GM12878 (cell line): ENCODE measurements around the gene NBEA. TPM values are rescaled to one million over a fixed set of nuclear protein-coding genes. Genes with fewer than 3 reads are reported as not detected.

Experiments
- ATAC-seq: fragments of 200-7000 bp; cut with Tn5 transposase; 3 replicates; pipeline ENCODE4 v1.9.1; 2020; ENCODE audit warnings: mild to moderate bottlenecking, moderate library complexity
- BruUV-seq: library from RNA; stranded (reverse); fragments of 400-500 nt; replicated peaks from 2 replicates; lab custom pipeline; 2021; lab: Mats Ljungman, UMichigan
- CTCF ChIA-PET: fragments of 300-600 bp; sonication (Branson Sonifier 250); formaldehyde crosslinking; extraction: SDS; loops from one replicate; lab custom pipeline; 2021; ENCODE audit warnings: inconsistent platforms; lab: Yijun Ruan, JAX
- POLR2A ChIA-PET: fragments of 350-600 bp; formaldehyde crosslinking; extraction: SDS; loops from one replicate; lab custom pipeline; 2021; ENCODE audit warnings: inconsistent platforms; lab: Charles Lee
- RAD21 ChIA-PET: fragments of 300-600 bp; sonication (Branson Sonifier 250); formaldehyde crosslinking; loops from one replicate; lab custom pipeline; 2023; ENCODE audit warnings: antibody characterized with exemption; ENCODE audit not compliant: unreplicated experiment; lab: Charles Lee
- SMC1A ChIA-PET: fragments of 300-600 bp; sonication (Branson Sonifier 250); formaldehyde crosslinking; loops from one replicate; lab custom pipeline; 2023; ENCODE audit not compliant: unreplicated experiment, uncharacterized antibody; lab: Charles Lee
- DNase-seq: peaks from one replicate; pipeline ENCODE4 v3.0.0-alpha.2; 2011; ENCODE audit warnings: low read depth, low spot score
- FAIRE-seq: peaks from 3 replicates; lab custom pipeline; 2011; peaks lifted over from hg19 to GRCh38; lab: Jason Lieb, UNC
- H2AFZ ChIP-seq: 2 replicates; pipeline ENCODE4 v1.6.0; 2011; ENCODE audit warnings: low read depth, low read length, control low read depth; ENCODE audit not compliant: control insufficient read depth
- H3K27ac ChIP-seq: 2 replicates; pipeline ENCODE4 v1.5.1; 2011; ENCODE audit warnings: control low read depth; ENCODE audit not compliant: control insufficient read depth, insufficient read depth
- H3K27me3 ChIP-seq, 2 experiments: replicated peaks in 1 of 2; 2 replicates each; pipeline versions ENCODE4 v1.6.0 to v1.6.1; 2011; ENCODE audit warnings: low read length in 1 of 2; ENCODE audit not compliant: control insufficient read depth in 2 of 2, insufficient read depth in 2 of 2
- H3K36me3 ChIP-seq, 2 experiments: 2 replicates each; pipeline ENCODE4 v1.5.1; 2011; ENCODE audit warnings: low read length in 1 of 2; ENCODE audit not compliant: control insufficient read depth in 2 of 2, insufficient read depth in 2 of 2
- H3K4me1 ChIP-seq: 2 replicates; pipeline ENCODE4 v1.6.1; 2011; ENCODE audit warnings: mild to moderate bottlenecking, low read length, moderate library complexity, mixed read lengths; ENCODE audit not compliant: control insufficient read depth, insufficient read depth
- H3K4me2 ChIP-seq: 2 replicates; pipeline ENCODE4 v1.6.0; 2011; ENCODE audit warnings: control low read depth; ENCODE audit not compliant: control insufficient read depth, insufficient read depth
- H3K4me3 ChIP-seq: fragments of 200-600 bp; sonication (generic); 2 replicates; pipeline ENCODE4 v1.5.1; 2016
- H3K79me2 ChIP-seq: 2 replicates; pipeline ENCODE4 v1.6.0; 2011; ENCODE audit warnings: low read length; ENCODE audit not compliant: control insufficient read depth, insufficient read depth
- H3K9ac ChIP-seq: 2 replicates; pipeline ENCODE4 v1.8.0; 2011; ENCODE audit warnings: low read length, control low read depth, mixed read lengths; ENCODE audit not compliant: control insufficient read depth, insufficient read depth
- H3K9me3 ChIP-seq: replicated peaks from 3 replicates; pipeline ENCODE4 v1.5.1; 2011; ENCODE audit warnings: mild to moderate bottlenecking, low read length; ENCODE audit not compliant: control insufficient read depth, insufficient read depth
- H4K20me1 ChIP-seq: 2 replicates; pipeline ENCODE4 v1.6.0; 2011; ENCODE audit not compliant: control insufficient read depth, insufficient read depth
- E4F1 ChIP-seq: fragments of 450-650 bp; IDR thresholded peaks from 2 replicates; pipeline ENCODE4 v1.6.1; 2018; ENCODE audit warnings: borderline replicate concordance, mild to moderate bottlenecking; ENCODE audit not compliant: partially characterized antibody
- EP300 ChIP-seq, 2 experiments: fragments of 150-350 bp in 1 of 2; IDR thresholded peaks; 2 replicates each; pipeline ENCODE4 v1.6.1; 2011 to 2012; ENCODE audit warnings: low read depth in 2 of 2, low read length in 2 of 2, borderline replicate concordance in 1 of 2, improper control_type of control experiment in 1 of 2, inconsistent platforms in 1 of 2; ENCODE audit not compliant: control insufficient read depth in 1 of 2
- HDAC2 ChIP-seq: fragments of 200-600 bp; sonication (generic); IDR thresholded peaks from 2 replicates; pipeline ENCODE4 v1.6.1; 2017
- MEF2A ChIP-seq: IDR thresholded peaks from 2 replicates; pipeline ENCODE4 v1.6.1; 2011; ENCODE audit warnings: low read depth, mild to moderate bottlenecking, low read length, moderate library complexity; ENCODE audit not compliant: insufficient read depth
- MXI1 ChIP-seq: fragments of 150-350 bp; IDR thresholded peaks from 2 replicates; pipeline ENCODE4 v1.6.1; 2011; ENCODE audit warnings: low read depth, mild to moderate bottlenecking, inconsistent platforms, low read length, improper control_type of control experiment
- PAX8 ChIP-seq: fragments of 450-650 bp; IDR thresholded peaks from 2 replicates; pipeline ENCODE4 v1.6.1; 2017; ENCODE audit warnings: mild to moderate bottlenecking, moderate library complexity
- PBX3 ChIP-seq: IDR thresholded peaks from 2 replicates; pipeline ENCODE4 v1.6.1; 2011; ENCODE audit warnings: mild to moderate bottlenecking, low read depth, low read length, moderate library complexity; ENCODE audit not compliant: insufficient replicate concordance
- POLR2A ChIP-seq: IDR thresholded peaks from 2 replicates; pipeline ENCODE4 v1.6.1; 2011; ENCODE audit warnings: low read depth, mild to moderate bottlenecking, low read length
- RAD51 ChIP-seq: fragments of 450-650 bp; IDR thresholded peaks from 2 replicates; pipeline ENCODE4 v1.6.1; 2016; ENCODE audit warnings: moderate library complexity, mild to moderate bottlenecking, inconsistent platforms
- RBBP5 ChIP-seq: fragments of 200-600 bp; sonication (generic); conservative IDR thresholded peaks from 2 replicates; pipeline ENCODE4 v1.6.1; 2016
- RFX5 ChIP-seq: IDR thresholded peaks from 2 replicates; pipeline ENCODE4 v1.6.1; 2011; ENCODE audit warnings: low read depth, low read length, improper control_type of control experiment
- SUPT20H ChIP-seq: IDR thresholded peaks from 2 replicates; pipeline ENCODE4 v1.6.1; 2011; ENCODE audit warnings: low read depth, mild to moderate bottlenecking, low read length, moderate library complexity, borderline replicate concordance; ENCODE audit not compliant: control insufficient read depth
- TARDBP ChIP-seq: IDR thresholded peaks from 2 replicates; pipeline ENCODE4 v1.6.1; 2016; ENCODE audit warnings: borderline replicate concordance
- WRNIP1 ChIP-seq: IDR thresholded peaks from 2 replicates; pipeline ENCODE4 v1.6.1; 2011; ENCODE audit warnings: low read depth, low read length, improper control_type of control experiment, borderline replicate concordance
- ZNF217 ChIP-seq: fragments of 450-650 bp; IDR thresholded peaks from 2 replicates; pipeline ENCODE4 v1.6.1; 2017; ENCODE audit warnings: antibody characterized with exemption, mild to moderate bottlenecking
- ZNF24 ChIP-seq: fragments of 450-650 bp; IDR thresholded peaks from 2 replicates; pipeline ENCODE4 v1.6.1; 2017; ENCODE audit warnings: antibody characterized with exemption, mild to moderate bottlenecking
- ZSCAN29 ChIP-seq: fragments of 450-650 bp; IDR thresholded peaks from 2 replicates; pipeline ENCODE4 v1.6.1; 2017; ENCODE audit warnings: mild to moderate bottlenecking, moderate library complexity
- WGBS: methylation state at CpG from one replicate; pipeline ENCODE4 v1.1.6; 2016; ENCODE audit warnings: low lambda C conversion rate; ENCODE audit not compliant: insufficient replicate concordance, insufficient coverage; ENCODE audit errors: missing lambda C conversion rate; 5-methylcytosine and 5-hydroxymethylcytosine counted together
- in situ Hi-C: fragments of 300-500 bp; cut with MboI; formaldehyde crosslinking; loops from 9 replicates; pipeline ENCODE4 v1.14.3; 2018; ENCODE audit warnings: mixed read lengths
- intact Hi-C: fragments of 100-400 bp; cut with micrococcal nuclease; formaldehyde crosslinking; loops from one replicate; pipeline ENCODE4 v1.14.2; 2022; ENCODE audit not compliant: unreplicated experiment
- polyA plus RNA-seq, 11 experiments: library from polyadenylated mRNA; depleted of rRNA in 4 of 11; unstranded in 6 of 11; stranded (reverse) in 5 of 11; fragments of >200 nt; fragmentation: Nextera tagmentation in 4 of 11; fragmentation: Illumina TruSeq in 1 of 11; extraction: Ambion mirVana in 4 of 11; extraction: Trizol in 1 of 11; gene quantifications; 1 replicate in 1 of 11; 2 replicates in 10 of 11; pipeline versions ENCODE4 v1.2.1 to v1.2.3, GENCODE V29; 2011 to 2016; ENCODE audit warnings: inconsistent platforms in 2 of 11, missing spikeins in 2 of 11, low read depth in 1 of 11
- total RNA-seq, 4 experiments: library from RNA; depleted of rRNA in 3 of 4; stranded (reverse); fragments of >200 nt in 3 of 4; fragmentation: Illumina TruSeq in 1 of 4; extraction: Trizol in 1 of 4; gene quantifications; 2 replicates each; pipeline versions ENCODE4 v1.2.1 to v1.2.3, GENCODE V29; 2013 to 2021
- TF ChIP-seq, protein P1 (sequence below): IDR thresholded peaks from 2 replicates; pipeline ENCODE4 v1.6.1; 2011; ENCODE audit warnings: low read depth, low read length, improper control_type of control experiment, borderline replicate concordance

NBEA gene
- total and polyA plus RNA-seq, 10 of the 15 experiments (the other 5 are each of a cell fraction or from before 2014, with no cell fraction given): 0.23 to 3.6 (median 0.55) TPM

GRCh38 chr13:35198613-35199200, 256.6 kb downstream of the NBEA start (continued):
- no peak for TF ChIP-seq RFX5
- TF ChIP-seq ZSCAN29: no peak
- TF ChIP-seq WRNIP1: no peak
- TF ChIP-seq HDAC2: no peak
- no peak for TF ChIP-seq MEF2A
- no peak for TF ChIP-seq POLR2A
- TF ChIP-seq PAX8: no peak
- no peak for TF ChIP-seq ZNF24

DNA sequence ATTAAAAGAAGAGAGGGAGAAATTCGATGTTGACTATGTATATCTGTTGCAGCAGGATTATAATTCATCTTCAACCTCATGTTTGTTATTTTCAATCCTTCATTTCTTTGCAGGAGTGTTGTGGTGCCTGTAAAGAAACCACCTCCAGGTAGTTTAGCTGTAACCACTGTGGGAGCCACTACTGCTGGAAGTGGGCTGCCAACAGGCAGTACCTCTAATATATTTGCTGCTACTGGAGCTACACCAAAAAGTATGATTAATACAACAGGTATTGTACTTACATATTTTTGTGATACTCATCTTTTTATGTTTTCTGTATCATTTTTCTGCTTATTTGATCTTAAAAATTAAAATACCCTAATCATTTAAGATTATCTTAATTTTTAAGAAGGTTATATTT, 266.5 kb downstream of the NBEA start:
- intact Hi-C loops: no loop called here
- H3K27ac ChIP-seq: no peak overlapping the region
- no peak for ATAC-seq
- H3K9me3 ChIP-seq: no peaks in the 10 kb centered on the region
- FAIRE-seq: no peak
- H3K27me3 ChIP-seq: no peaks in the 10 kb centered on the region
- ChIA-PET RAD21 (no interaction called here), SMC1A (interaction anchor here (1.0 kb wide), 1 partner anchor 13 kb away, joined by 3 read pairs; no protein-coding TSS in a partner anchor), POLR2A (no interaction called here), CTCF (no interaction called here)
- no peaks in the 10 kb centered on the region for H3K79me2 ChIP-seq
- H3K9ac ChIP-seq: no peak overlapping the region
- 17% methylated on average over 1 of the region's 1 CpG for WGBS
- no peak overlapping the region for H2AFZ ChIP-seq
- no peaks in the 10 kb centered on the region for H4K20me1 ChIP-seq
- no peaks in the 10 kb centered on the region for H3K4me1 ChIP-seq
- no TSS peak for BruUV-seq
- no peak overlapping the region for H3K4me3 ChIP-seq
- in situ Hi-C loops: no loop called here
- TF ChIP-seq E4F1: no peak
- no peak for TF ChIP-seq SUPT20H
- TF ChIP-seq TARDBP: no peak
- TF ChIP-seq, protein P1, sequence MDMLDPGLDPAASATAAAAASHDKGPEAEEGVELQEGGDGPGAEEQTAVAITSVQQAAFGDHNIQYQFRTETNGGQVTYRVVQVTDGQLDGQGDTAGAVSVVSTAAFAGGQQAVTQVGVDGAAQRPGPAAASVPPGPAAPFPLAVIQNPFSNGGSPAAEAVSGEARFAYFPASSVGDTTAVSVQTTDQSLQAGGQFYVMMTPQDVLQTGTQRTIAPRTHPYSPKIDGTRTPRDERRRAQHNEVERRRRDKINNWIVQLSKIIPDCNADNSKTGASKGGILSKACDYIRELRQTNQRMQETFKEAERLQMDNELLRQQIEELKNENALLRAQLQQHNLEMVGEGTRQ: no peak
- TF ChIP-seq EP300 (IDR thresholded peaks at IDR 0.05; ENCODE audit: borderline replicate concordance in 1 of 2, control insufficient read depth in 1 of 2, low read depth in 2 of 2, low read length in 2 of 2): no peak
- no peak for TF ChIP-seq RBBP5
- no peak for TF ChIP-seq HDAC2
- TF ChIP-seq RAD51: no peak
- TF ChIP-seq ZNF217: no peak
- TF ChIP-seq MXI1: no peak
- no peak for TF ChIP-seq PBX3
- no peaks in the 10 kb centered on the region for H3K36me3 ChIP-seq
- no peak overlapping the region for H3K4me2 ChIP-seq
- DNase-seq: no peak
